Measurements from ENCODE around the gene RAD52. TPM values are rescaled to one million over a fixed set of nuclear protein-coding genes. Genes with fewer than 3 reads are reported as not detected.

RAD52 gene
- total RNA-seq, 1 donor from 2014 or later = 175 TPM

DNA sequence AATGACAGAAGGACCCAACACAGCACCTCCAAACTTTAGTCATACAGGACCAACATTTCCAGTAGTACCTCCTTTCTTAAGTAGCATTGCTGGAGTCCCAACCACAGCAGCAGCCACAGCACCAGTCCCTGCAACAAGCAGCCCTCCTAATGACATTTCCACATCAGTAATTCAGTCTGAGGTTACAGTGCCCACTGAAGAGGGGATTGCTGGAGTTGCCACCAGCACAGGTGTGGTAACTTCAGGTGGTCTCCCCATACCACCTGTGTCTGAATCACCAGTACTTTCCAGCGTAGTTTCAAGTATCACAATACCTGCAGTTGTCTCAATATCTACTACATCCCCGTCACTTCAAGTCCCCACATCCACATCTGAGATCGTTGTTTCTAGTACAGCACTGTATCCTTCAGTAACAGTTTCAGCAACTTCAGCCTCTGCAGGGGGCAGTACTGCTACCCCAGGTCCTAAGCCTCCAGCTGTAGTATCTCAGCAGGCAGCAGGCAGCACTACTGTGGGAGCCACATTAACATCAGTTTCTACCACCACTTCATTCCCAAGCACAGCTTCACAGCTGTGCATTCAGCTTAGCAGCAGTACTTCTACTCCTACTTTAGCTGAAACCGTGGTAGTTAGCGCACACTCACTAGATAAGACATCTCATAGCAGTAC is 64.6 kb downstream of the RAD52 start:
- Histone ChIP-seq H3K27me3 (no peaks in the 10 kb centered on the region), H3K9me3 (no peaks in the 10 kb centered on the region), H3K4me3 (no peak overlapping the region), H3K4me1 (no peaks in the 10 kb centered on the region), H3K27ac (no peak overlapping the region), H3K36me3 (peaks cover 95 to 99% of the 10 kb centered on the region in 2 donors)
- intact Hi-C loops (cut with DNase I) = no loop called here
- DNase-seq (ENCODE audit: low spot score in 2 of 2) = no peak
- TF ChIP-seq, protein P1, sequence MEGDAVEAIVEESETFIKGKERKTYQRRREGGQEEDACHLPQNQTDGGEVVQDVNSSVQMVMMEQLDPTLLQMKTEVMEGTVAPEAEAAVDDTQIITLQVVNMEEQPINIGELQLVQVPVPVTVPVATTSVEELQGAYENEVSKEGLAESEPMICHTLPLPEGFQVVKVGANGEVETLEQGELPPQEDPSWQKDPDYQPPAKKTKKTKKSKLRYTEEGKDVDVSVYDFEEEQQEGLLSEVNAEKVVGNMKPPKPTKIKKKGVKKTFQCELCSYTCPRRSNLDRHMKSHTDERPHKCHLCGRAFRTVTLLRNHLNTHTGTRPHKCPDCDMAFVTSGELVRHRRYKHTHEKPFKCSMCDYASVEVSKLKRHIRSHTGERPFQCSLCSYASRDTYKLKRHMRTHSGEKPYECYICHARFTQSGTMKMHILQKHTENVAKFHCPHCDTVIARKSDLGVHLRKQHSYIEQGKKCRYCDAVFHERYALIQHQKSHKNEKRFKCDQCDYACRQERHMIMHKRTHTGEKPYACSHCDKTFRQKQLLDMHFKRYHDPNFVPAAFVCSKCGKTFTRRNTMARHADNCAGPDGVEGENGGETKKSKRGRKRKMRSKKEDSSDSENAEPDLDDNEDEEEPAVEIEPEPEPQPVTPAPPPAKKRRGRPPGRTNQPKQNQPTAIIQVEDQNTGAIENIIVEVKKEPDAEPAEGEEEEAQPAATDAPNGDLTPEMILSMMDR (IDR thresholded peaks at IDR 0.05) = no peak

DNA sequence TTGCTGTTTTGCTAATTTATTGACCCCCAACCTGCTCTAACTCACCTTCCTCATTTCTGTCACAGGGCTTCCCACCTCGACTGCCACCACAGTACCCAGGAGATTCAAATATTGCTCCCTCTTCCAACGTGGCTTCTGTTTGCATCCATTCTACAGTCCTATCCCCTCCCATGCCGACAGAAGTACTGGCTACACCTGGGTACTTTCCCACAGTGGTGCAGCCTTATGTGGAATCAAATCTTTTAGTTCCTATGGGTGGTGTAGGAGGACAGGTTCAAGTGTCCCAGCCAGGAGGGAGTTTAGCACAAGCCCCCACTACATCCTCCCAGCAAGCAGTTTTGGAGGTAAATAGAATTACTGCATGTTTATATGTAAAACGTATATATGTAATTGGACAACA is 68.8 kb downstream of the RAD52 start:
- intact Hi-C loops (cut with DNase I) = no loop called here
- no peaks in the 10 kb centered on the region for H3K9me3 ChIP-seq
- no peaks in the 10 kb centered on the region for H3K4me1 ChIP-seq
- TF ChIP-seq, protein P1 (IDR thresholded peaks at IDR 0.05) = no peak
- H3K4me3 ChIP-seq = no peak overlapping the region
- DNase-seq (ENCODE audit: low spot score in 2 of 2) = no peak
- H3K27me3 ChIP-seq = no peaks in the 10 kb centered on the region
- H3K36me3 ChIP-seq = peaks cover 76 to 83% of the 10 kb centered on the region in 2 donors
- H3K27ac ChIP-seq = no peak overlapping the region

DNA sequence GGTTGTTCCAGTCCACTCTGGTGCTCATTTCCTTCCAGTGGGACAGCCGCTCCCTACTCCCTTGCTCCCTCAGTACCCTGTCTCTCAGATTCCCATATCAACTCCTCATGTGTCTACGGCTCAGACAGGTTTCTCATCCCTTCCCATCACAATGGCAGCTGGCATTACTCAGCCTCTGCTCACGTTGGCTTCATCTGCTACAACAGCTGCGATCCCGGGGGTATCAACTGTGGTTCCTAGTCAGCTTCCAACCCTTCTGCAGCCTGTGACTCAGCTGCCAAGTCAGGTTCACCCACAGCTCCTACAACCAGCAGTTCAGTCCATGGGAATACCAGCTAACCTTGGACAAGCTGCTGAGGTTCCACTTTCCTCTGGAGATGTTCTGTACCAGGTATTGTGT is 69.9 kb downstream of the RAD52 start:
- no peak overlapping the region for H3K27ac ChIP-seq
- DNase-seq (ENCODE audit: low spot score in 2 of 2) = no peak
- no peaks in the 10 kb centered on the region for H3K4me1 ChIP-seq
- H3K4me3 ChIP-seq = no peak overlapping the region
- intact Hi-C loops (cut with DNase I) = no loop called here
- TF ChIP-seq, protein P1 (IDR thresholded peaks at IDR 0.05) = no peak
- H3K9me3 ChIP-seq = no peaks in the 10 kb centered on the region
- H3K27me3 ChIP-seq = no peaks in the 10 kb centered on the region
- peaks cover 66 to 77% of the 10 kb centered on the region in 2 donors for H3K36me3 ChIP-seq

DNA sequence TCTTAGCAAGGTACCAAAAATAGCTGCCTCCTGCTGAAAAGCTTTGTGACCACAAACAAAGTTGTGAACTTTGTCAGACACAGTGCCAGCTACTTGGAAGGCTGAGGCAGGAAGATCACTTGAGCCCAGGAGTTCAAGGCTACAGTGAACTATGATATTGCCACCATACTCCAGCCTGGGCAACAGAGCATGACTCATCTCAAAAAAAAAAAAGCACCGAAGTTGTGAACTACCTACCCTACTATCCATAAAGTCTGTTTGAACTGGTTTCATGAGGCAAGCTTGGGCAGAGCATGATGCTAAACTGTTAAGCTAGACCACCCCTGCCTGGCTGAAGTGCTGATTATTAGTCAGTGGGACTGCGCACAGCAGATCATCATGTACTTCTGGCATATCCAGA is 75.5 kb downstream of the RAD52 start:
- H3K27me3 ChIP-seq = no peaks in the 10 kb centered on the region
- no peaks in the 10 kb centered on the region for H3K4me1 ChIP-seq
- H3K9me3 ChIP-seq = no peaks in the 10 kb centered on the region
- TF ChIP-seq, protein P1 (IDR thresholded peaks at IDR 0.05) = no peak
- H3K36me3 ChIP-seq = peaks cover 26 to 66% of the 10 kb centered on the region in 2 donors
- intact Hi-C loops (cut with DNase I) = no loop called here
- H3K27ac ChIP-seq = no peak overlapping the region
- H3K4me3 ChIP-seq = no peak overlapping the region
- no peak for DNase-seq (ENCODE audit: low spot score in 2 of 2)

DNA sequence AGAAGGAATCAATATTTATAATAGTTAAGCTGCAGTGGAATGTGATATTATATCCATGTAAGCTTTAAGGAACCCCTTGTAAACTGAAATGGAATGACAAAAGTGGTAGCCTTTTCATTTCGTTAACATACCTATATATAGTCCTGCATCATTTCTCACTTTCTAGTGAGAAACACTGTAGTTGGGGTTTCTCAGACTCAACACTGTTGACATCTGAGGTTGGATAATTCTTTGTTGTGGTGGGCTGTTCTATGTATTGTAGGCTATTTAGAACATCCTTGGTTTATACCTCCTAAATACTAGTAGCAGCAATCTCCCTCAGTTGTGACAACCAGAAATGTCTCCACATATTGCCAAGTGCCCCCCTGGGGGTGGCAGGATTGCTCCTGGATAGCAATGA is 79.1 kb downstream of the RAD52 start:
- no peak overlapping the region for H3K4me3 ChIP-seq
- no peaks in the 10 kb centered on the region for H3K27me3 ChIP-seq
- peaks cover 28 to 74% of the 10 kb centered on the region in 2 donors for H3K36me3 ChIP-seq
- TF ChIP-seq, protein P1 (IDR thresholded peaks at IDR 0.05) = no peak
- H3K27ac ChIP-seq = no peak overlapping the region
- no peaks in the 10 kb centered on the region for H3K4me1 ChIP-seq
- no peak for DNase-seq (ENCODE audit: low spot score in 2 of 2)
- intact Hi-C loops (cut with DNase I) = no loop called here
- H3K9me3 ChIP-seq = no peaks in the 10 kb centered on the region

DNA sequence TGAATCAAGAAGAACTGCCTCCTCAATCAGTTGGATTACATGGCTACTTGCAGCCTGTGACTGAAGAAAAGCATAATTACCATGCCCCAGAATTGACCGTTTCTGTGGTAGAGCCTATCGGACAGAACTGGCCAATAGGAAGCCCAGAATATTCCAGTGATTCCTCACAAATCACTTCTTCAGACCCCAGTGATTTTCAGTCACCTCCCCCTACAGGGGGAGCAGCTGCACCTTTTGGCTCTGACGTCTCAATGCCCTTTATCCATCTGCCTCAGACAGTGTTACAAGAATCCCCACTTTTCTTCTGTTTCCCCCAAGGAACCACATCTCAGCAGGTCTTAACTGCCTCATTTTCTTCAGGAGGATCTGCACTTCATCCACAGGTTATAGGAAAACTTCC is 80.8 kb downstream of the RAD52 start:
- TF ChIP-seq, protein P1 (IDR thresholded peaks at IDR 0.05) = no peak
- H3K36me3 ChIP-seq = peaks cover 34 to 66% of the 10 kb centered on the region in 2 donors
- no peaks in the 10 kb centered on the region for H3K9me3 ChIP-seq
- H3K27me3 ChIP-seq = no peaks in the 10 kb centered on the region
- H3K27ac ChIP-seq = no peak overlapping the region
- H3K4me1 ChIP-seq = no peaks in the 10 kb centered on the region
- intact Hi-C loops (cut with DNase I) = no loop called here
- no peak for DNase-seq (ENCODE audit: low spot score in 2 of 2)
- no peak overlapping the region for H3K4me3 ChIP-seq

Data from ascending aorta (tissue), 2 donors.